HG03103 (cell line): ENCODE measurements around the gene CSNK1G1.
A peak's percentile ranks its signal among the peaks of the same experiment; 100 is the strongest.

ENCODE experiments used
- ATAC-seq: cut with Tn5 transposase; IDR thresholded peaks from one replicate; pipeline ENCODE4 v1.9.1; 2021; ENCODE audit warnings: low read depth; ENCODE audit not compliant: unreplicated experiment

Gene CSNK1G1

GRCh38 chr15:64209680-64210334 lies 146.2 kb downstream of the CSNK1G1 start:
- ATAC-seq: no peak

GRCh38 chr15:64205202-64205601 lies 150.8 kb downstream of the CSNK1G1 start:
- ATAC-seq: no peak

GRCh38 chr15:64197425-64197824 lies 158.5 kb downstream of the CSNK1G1 start:
- no peak for ATAC-seq

GRCh38 chr15:64193971-64194370 lies 162.0 kb downstream of the CSNK1G1 start:
- no peak for ATAC-seq

GRCh38 chr15:64191971-64192830 lies 163.8 kb downstream of the CSNK1G1 start:
- ATAC-seq: no peak

- no peak for ATAC-seq
Observed at GRCh38 chr15:64187396-64188191, 168.4 kb downstream of the CSNK1G1 start.

GRCh38 chr15:64185146-64185911 lies 170.6 kb downstream of the CSNK1G1 start:
- no peak for ATAC-seq

- no peak for ATAC-seq
Observed at GRCh38 chr15:64182859-64183370, 173.1 kb downstream of the CSNK1G1 start.

GRCh38 chr15:64180235-64180824 lies 175.6 kb downstream of the CSNK1G1 start:
- peak; percentile 67 for ATAC-seq

GRCh38 chr15:64166102-64166890 lies 189.7 kb downstream of the CSNK1G1 start:
- ATAC-seq: no peak

GRCh38 chr15:64164436-64164835 lies 191.5 kb downstream of the CSNK1G1 start:
- ATAC-seq: no peak

GRCh38 chr15:64163659-64164362 lies 192.2 kb downstream of the CSNK1G1 start:
- ATAC-seq: peak; percentile 3

- ATAC-seq: peak; percentile 85
Observed at GRCh38 chr15:64162869-64163658, 192.9 kb downstream of the CSNK1G1 start, which contains the start of gene PPIB. PPIB (minus strand) TSS chr15:64163022; CDS start chr15:64162986, 36 bp downstream.

- no peak for ATAC-seq
Observed at GRCh38 chr15:64162478-64162868, 193.5 kb downstream of the CSNK1G1 start.

GRCh38 chr15:64161688-64162477 lies 194.1 kb downstream of the CSNK1G1 start:
- no peak for ATAC-seq

GRCh38 chr15:64158363-64159134 lies 197.4 kb downstream of the CSNK1G1 start:
- ATAC-seq: no peak
